IMR-90 (cell line): ENCODE measurements around the gene ERG.

Experiments used
- CTCF ChIP-seq: conservative IDR thresholded peaks from 2 replicates; pipeline ENCODE4 v1.5.1; 2012; ENCODE audit warnings: mild to moderate bottlenecking, low read depth, low read length, improper control_type of control experiment
- MXI1 ChIP-seq: IDR thresholded peaks from 2 replicates; pipeline ENCODE4 v1.6.1; 2012; ENCODE audit warnings: low read depth, mild to moderate bottlenecking, low read length, moderate library complexity, borderline replicate concordance
- POLR2A ChIP-seq: IDR thresholded peaks from 2 replicates; pipeline ENCODE4 v1.6.1; 2012; ENCODE audit warnings: mild to moderate bottlenecking, low read depth, low read length
- RCOR1 ChIP-seq: IDR thresholded peaks from 2 replicates; pipeline ENCODE4 v1.6.1; 2012; ENCODE audit warnings: mild to moderate bottlenecking, low read length, improper control_type of control experiment; ENCODE audit not compliant: insufficient replicate concordance
- RFX5 ChIP-seq: IDR thresholded peaks from 2 replicates; pipeline ENCODE4 v1.8.0; 2012; ENCODE audit warnings: low read depth, mild to moderate bottlenecking, low read length, moderate library complexity
- SMC3 ChIP-seq: fragments of 150-350 bp; IDR thresholded peaks from 2 replicates; pipeline ENCODE4 v1.6.1; 2016; ENCODE audit warnings: low read depth, mild to moderate bottlenecking, antibody characterized with exemption, low read length, moderate library complexity
- USF2 ChIP-seq: fragments of 150-350 bp; IDR thresholded peaks from 2 replicates; pipeline ENCODE4 v1.6.1; 2017; ENCODE audit warnings: mild to moderate bottlenecking, antibody characterized with exemption, low read length, low read depth

GRCh38 chr21:38468989-38469388 lies 29.3 kb downstream of the ERG start:
- TF ChIP-seq CTCF (no peak), USF2 (no peak), RCOR1 (no peak), POLR2A (no peak), MXI1 (no peak), RFX5 (no peak), SMC3 (no peak)
